ENCODE measurements around the gene ATP5F1D. TPM values are rescaled to one million over a fixed set of nuclear protein-coding genes. Genes with fewer than 3 reads are reported as not detected.

Gene ATP5F1D
- total and polyA plus RNA-seq, 2 of the 13 experiments (the other 11 are each of a cell fraction or from before 2014, with no cell fraction given) = 39.4 to 78.7 TPM

GRCh38 chr19:1266129-1266915 is 24.8 kb downstream of the ATP5F1D start (continued):
- TF ChIP-seq, protein P1, sequence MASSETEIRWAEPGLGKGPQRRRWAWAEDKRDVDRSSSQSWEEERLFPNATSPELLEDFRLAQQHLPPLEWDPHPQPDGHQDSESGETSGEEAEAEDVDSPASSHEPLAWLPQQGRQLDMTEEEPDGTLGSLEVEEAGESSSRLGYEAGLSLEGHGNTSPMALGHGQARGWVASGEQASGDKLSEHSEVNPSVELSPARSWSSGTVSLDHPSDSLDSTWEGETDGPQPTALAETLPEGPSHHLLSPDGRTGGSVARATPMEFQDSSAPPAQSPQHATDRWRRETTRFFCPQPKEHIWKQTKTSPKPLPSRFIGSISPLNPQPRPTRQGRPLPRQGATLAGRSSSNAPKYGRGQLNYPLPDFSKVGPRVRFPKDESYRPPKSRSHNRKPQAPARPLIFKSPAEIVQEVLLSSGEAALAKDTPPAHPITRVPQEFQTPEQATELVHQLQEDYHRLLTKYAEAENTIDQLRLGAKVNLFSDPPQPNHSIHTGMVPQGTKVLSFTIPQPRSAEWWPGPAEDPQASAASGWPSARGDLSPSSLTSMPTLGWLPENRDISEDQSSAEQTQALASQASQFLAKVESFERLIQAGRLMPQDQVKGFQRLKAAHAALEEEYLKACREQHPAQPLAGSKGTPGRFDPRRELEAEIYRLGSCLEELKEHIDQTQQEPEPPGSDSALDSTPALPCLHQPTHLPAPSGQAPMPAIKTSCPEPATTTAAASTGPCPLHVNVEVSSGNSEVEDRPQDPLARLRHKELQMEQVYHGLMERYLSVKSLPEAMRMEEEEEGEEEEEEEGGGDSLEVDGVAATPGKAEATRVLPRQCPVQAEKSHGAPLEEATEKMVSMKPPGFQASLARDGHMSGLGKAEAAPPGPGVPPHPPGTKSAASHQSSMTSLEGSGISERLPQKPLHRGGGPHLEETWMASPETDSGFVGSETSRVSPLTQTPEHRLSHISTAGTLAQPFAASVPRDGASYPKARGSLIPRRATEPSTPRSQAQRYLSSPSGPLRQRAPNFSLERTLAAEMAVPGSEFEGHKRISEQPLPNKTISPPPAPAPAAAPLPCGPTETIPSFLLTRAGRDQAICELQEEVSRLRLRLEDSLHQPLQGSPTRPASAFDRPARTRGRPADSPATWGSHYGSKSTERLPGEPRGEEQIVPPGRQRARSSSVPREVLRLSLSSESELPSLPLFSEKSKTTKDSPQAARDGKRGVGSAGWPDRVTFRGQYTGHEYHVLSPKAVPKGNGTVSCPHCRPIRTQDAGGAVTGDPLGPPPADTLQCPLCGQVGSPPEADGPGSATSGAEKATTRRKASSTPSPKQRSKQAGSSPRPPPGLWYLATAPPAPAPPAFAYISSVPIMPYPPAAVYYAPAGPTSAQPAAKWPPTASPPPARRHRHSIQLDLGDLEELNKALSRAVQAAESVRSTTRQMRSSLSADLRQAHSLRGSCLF (CRISPR knock-in tag; IDR thresholded peaks at IDR 0.05; ENCODE audit: borderline replicate concordance) = no peak
- TF ChIP-seq ELF4 (CRISPR knock-in tag; IDR thresholded peaks at IDR 0.05; ENCODE audit: borderline replicate concordance) (peak; percentile 62; the same call in 1 of the 2 replicates), PRDM4 (CRISPR knock-in tag; IDR thresholded peaks at IDR 0.05; ENCODE audit: borderline replicate concordance) (no peak), CSRNP1 (CRISPR knock-in tag; IDR thresholded peaks at IDR 0.05) (peak; percentile 67), ZNF605 (CRISPR knock-in tag; IDR thresholded peaks at IDR 0.05) (peak; percentile 58; the same call in 1 of the 2 replicates), ZNF510 (CRISPR knock-in tag; IDR thresholded peaks at IDR 0.05; ENCODE audit: low read depth) (peak; percentile 76; the same call in 1 of the 2 replicates), HNF4A (CRISPR knock-in tag; IDR thresholded peaks at IDR 0.05) (no peak), KLF16 (CRISPR knock-in tag; IDR thresholded peaks at IDR 0.05) (peak in 1 of 2 experiments; percentile 40; a peak in 1 of 4 replicates), ZNF670 (CRISPR knock-in tag; IDR thresholded peaks at IDR 0.05; ENCODE audit: borderline replicate concordance) (no peak), BRD4 (CRISPR knock-in tag; IDR thresholded peaks at IDR 0.05) (no peak), TBL1XR1 (IDR thresholded peaks at IDR 0.05; ENCODE audit: borderline replicate concordance, low read length, partially characterized antibody) (no peak), ZNF557 (CRISPR knock-in tag; IDR thresholded peaks at IDR 0.05) (no peak), CBX2 (IDR thresholded peaks at IDR 0.05; ENCODE audit: low read depth, low read length) (no peak), CBX2 (CRISPR knock-in tag; IDR thresholded peaks at IDR 0.05; ENCODE audit: low read depth) (no peak), CSRNP2 (CRISPR knock-in tag; conservative IDR thresholded peaks at IDR 0.05; ENCODE audit: low read depth) (no peak), FOXM1 (CRISPR knock-in tag; IDR thresholded peaks at IDR 0.05) (no peak), AGO1 (IDR thresholded peaks at IDR 0.05; ENCODE audit: low read depth, low read length, poor library complexity, severe bottlenecking) (peak; percentile 81), RFXAP (CRISPR knock-in tag; IDR thresholded peaks at IDR 0.05; ENCODE audit: borderline replicate concordance) (peak; percentile 33; the same call in 1 of the 2 replicates)

Data from HepG2 (cell line).